ENCODE measurements around the gene NTNG2.

Gene NTNG2

GRCh38 chr9:132143359-132143758 lies 18.5 kb upstream of the NTNG2 start:
- no peak for TF ChIP-seq CTCF (IDR thresholded peaks at IDR 0.05; ENCODE audit: low read depth, low read length, missing control alignments)
- H3K4me3 ChIP-seq (ENCODE audit: low read depth, low read length): no peak overlapping the region
- in situ Hi-C loops (cut with HindIII; ENCODE audit: low pct_ligation_motif_present, low sequenced_read_pairs): no loop called here
- peaks cover 39% of the 10 kb centered on the region for H3K27me3 ChIP-seq (replicated peaks)
- no peaks in the 10 kb centered on the region for H3K36me3 ChIP-seq (replicated peaks)
- no peak overlapping the region for H3K27ac ChIP-seq
- DNase-seq: no peak

GRCh38 chr9:132144708-132145365 lies 17.0 kb upstream of the NTNG2 start:
- peak; percentile 56 for DNase-seq
- in situ Hi-C loops (cut with HindIII; ENCODE audit: low pct_ligation_motif_present, low sequenced_read_pairs): no loop called here
- H3K36me3 ChIP-seq (replicated peaks): no peaks in the 10 kb centered on the region
- TF ChIP-seq CTCF (IDR thresholded peaks at IDR 0.05; ENCODE audit: low read depth, low read length, missing control alignments): no peak
- H3K27me3 ChIP-seq (replicated peaks): peaks cover 41% of the 10 kb centered on the region
- no peak overlapping the region for H3K27ac ChIP-seq
- no peak overlapping the region for H3K4me3 ChIP-seq (ENCODE audit: low read depth, low read length)

GRCh38 chr9:132146039-132146438 lies 15.8 kb upstream of the NTNG2 start:
- no peak overlapping the region for H3K27ac ChIP-seq
- H3K27me3 ChIP-seq (replicated peaks): peaks cover 32% of the 10 kb centered on the region
- no peak for TF ChIP-seq CTCF (IDR thresholded peaks at IDR 0.05; ENCODE audit: low read depth, low read length, missing control alignments)
- no peak for DNase-seq
- no peaks in the 10 kb centered on the region for H3K36me3 ChIP-seq (replicated peaks)
- no peak overlapping the region for H3K4me3 ChIP-seq (ENCODE audit: low read depth, low read length)
- in situ Hi-C loops (cut with HindIII; ENCODE audit: low pct_ligation_motif_present, low sequenced_read_pairs): no loop called here

- no peak for TF ChIP-seq CTCF (IDR thresholded peaks at IDR 0.05; ENCODE audit: low read depth, low read length, missing control alignments)
- peaks cover 26% of the 10 kb centered on the region for H3K27me3 ChIP-seq (replicated peaks)
These were observed 15.3 kb upstream of the NTNG2 start for GRCh38 chr9:132146575-132146974.

GRCh38 chr9:132147331-132147730 lies 14.5 kb upstream of the NTNG2 start:
- Histone ChIP-seq H3K27me3 (replicated peaks) (peaks cover 23% of the 10 kb centered on the region), H3K27ac (no peak overlapping the region), H3K4me3 (ENCODE audit: low read depth, low read length) (no peak overlapping the region), H3K36me3 (replicated peaks) (no peaks in the 10 kb centered on the region)
- no peak for TF ChIP-seq CTCF (IDR thresholded peaks at IDR 0.05; ENCODE audit: low read depth, low read length, missing control alignments)
- no peak for DNase-seq
- in situ Hi-C loops (cut with HindIII; ENCODE audit: low pct_ligation_motif_present, low sequenced_read_pairs): no loop called here

More at GRCh38 chr9:132146575-132146974, 15.3 kb upstream of the NTNG2 start:
- H3K36me3 ChIP-seq (replicated peaks): no peaks in the 10 kb centered on the region
- no peak for DNase-seq
- H3K4me3 ChIP-seq (ENCODE audit: low read depth, low read length): no peak overlapping the region
- no peak overlapping the region for H3K27ac ChIP-seq
- in situ Hi-C loops (cut with HindIII; ENCODE audit: low pct_ligation_motif_present, low sequenced_read_pairs): no loop called here

GRCh38 chr9:132147839-132148238 lies 14.0 kb upstream of the NTNG2 start:
- H3K27me3 ChIP-seq (replicated peaks): peaks cover 21% of the 10 kb centered on the region
- no peak overlapping the region for H3K27ac ChIP-seq

More at GRCh38 chr9:132147839-132148238, 14.0 kb upstream of the NTNG2 start:
- no peaks in the 10 kb centered on the region for H3K36me3 ChIP-seq (replicated peaks)
- DNase-seq: no peak
- in situ Hi-C loops (cut with HindIII; ENCODE audit: low pct_ligation_motif_present, low sequenced_read_pairs): no loop called here
- no peak overlapping the region for H3K4me3 ChIP-seq (ENCODE audit: low read depth, low read length)
- no peak for TF ChIP-seq CTCF (IDR thresholded peaks at IDR 0.05; ENCODE audit: low read depth, low read length, missing control alignments)
